ENCODE results near the gene FRAS1. TPM values are rescaled to one million over a fixed set of nuclear protein-coding genes. Genes with fewer than 3 reads are reported as not detected.

The FRAS1 gene
- total RNA-seq, 4 donors from 2014 or later: 3.4 to 11.7 (median 4.2) TPM

- 81 to 83% methylated on average over 3 to 5 of the region's 6 CpGs for WGBS, 2 donors (ENCODE audit: low coverage in 1 of 2)
- H3K4me3 ChIP-seq: no peak overlapping the region
- H3K27ac ChIP-seq: no peak overlapping the region
- H3K4me1 ChIP-seq: no peaks in the 10 kb centered on the region
- TF ChIP-seq CTCF (IDR thresholded peaks at IDR 0.05) (no peak), EP300 (IDR thresholded peaks at IDR 0.05) (no peak), POLR2AphosphoS5 (IDR thresholded peaks at IDR 0.05) (no peak), POLR2A (IDR thresholded peaks at IDR 0.05) (no peak)
- no peaks in the 10 kb centered on the region for H3K27me3 ChIP-seq
- H3K9me3 ChIP-seq: no peaks in the 10 kb centered on the region
- H3K36me3 ChIP-seq: no peaks in the 10 kb centered on the region
- no peak for ATAC-seq
These were observed 296.8 kb downstream of the FRAS1 start for GRCh38 chr4:78353921-78354320.

- Histone ChIP-seq H3K4me1 (no peaks in the 10 kb centered on the region), H3K9me3 (no peaks in the 10 kb centered on the region), H3K27ac (no peak overlapping the region), H3K27me3 (no peaks in the 10 kb centered on the region), H3K4me3 (no peak overlapping the region), H3K36me3 (no peaks in the 10 kb centered on the region)
- TF ChIP-seq EP300 (IDR thresholded peaks at IDR 0.05) (no peak), CTCF (IDR thresholded peaks at IDR 0.05) (no peak), POLR2AphosphoS5 (IDR thresholded peaks at IDR 0.05) (no peak), POLR2A (IDR thresholded peaks at IDR 0.05) (no peak)
- no peak for ATAC-seq
- WGBS, 2 donors (ENCODE audit: low coverage in 1 of 2): 57 to 58% methylated on average over 4 of the region's 4 CpGs
These were observed 297.7 kb downstream of the FRAS1 start for GRCh38 chr4:78354782-78355181.

- no peak for TF ChIP-seq POLR2AphosphoS5 (IDR thresholded peaks at IDR 0.05)
- no peaks in the 10 kb centered on the region for H3K4me1 ChIP-seq
- no peaks in the 10 kb centered on the region for H3K9me3 ChIP-seq
- 84 to 88% methylated on average over 3 of the region's 3 CpGs for WGBS, 2 donors (ENCODE audit: low coverage in 1 of 2)
- no peak for ATAC-seq
- no peak overlapping the region for H3K27ac ChIP-seq
- H3K27me3 ChIP-seq: no peaks in the 10 kb centered on the region
- no peaks in the 10 kb centered on the region for H3K36me3 ChIP-seq
- no peak overlapping the region for H3K4me3 ChIP-seq
These were observed 298.2 kb downstream of the FRAS1 start for GRCh38 chr4:78355306-78355705.

DNA sequence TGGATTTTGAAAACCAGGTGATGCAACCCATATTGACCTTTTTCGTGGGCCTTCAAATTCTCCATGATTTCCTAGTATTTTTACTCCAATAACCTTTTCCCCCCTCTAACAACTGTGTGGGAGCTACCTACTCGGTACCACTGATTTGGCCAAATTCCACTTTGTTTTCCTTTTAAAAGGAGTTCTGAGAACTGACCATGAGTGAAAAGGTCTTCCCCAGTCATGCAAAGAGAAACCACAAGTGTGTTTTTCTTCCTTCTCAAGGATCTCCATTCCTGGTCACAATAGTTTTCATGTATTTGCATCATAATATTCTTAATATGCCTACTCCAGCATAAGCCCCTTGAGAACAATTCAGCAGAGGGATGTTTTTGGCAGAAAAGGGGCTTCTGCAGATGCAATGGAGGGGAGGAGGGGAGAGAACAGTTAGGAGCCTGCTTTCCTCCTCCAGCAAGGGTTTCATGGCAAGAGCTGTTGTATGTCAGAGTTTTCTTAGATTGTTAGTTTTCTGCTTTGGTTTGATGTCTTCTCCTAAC, 299.2 kb downstream of the FRAS1 start:
- Histone ChIP-seq H3K27me3 (no peaks in the 10 kb centered on the region), H3K36me3 (no peaks in the 10 kb centered on the region), H3K27ac (no peak overlapping the region), H3K4me3 (no peak overlapping the region), H3K4me1 (no peaks in the 10 kb centered on the region), H3K9me3 (no peaks in the 10 kb centered on the region)
- no peak for TF ChIP-seq POLR2AphosphoS5 (IDR thresholded peaks at IDR 0.05)
- no peak for TF ChIP-seq CTCF (IDR thresholded peaks at IDR 0.05)
- TF ChIP-seq EP300 (IDR thresholded peaks at IDR 0.05): no peak
- TF ChIP-seq POLR2A (IDR thresholded peaks at IDR 0.05): no peak
- ATAC-seq: no peak
- 85 to 89% methylated on average over 1 to 2 of the region's 2 CpGs for WGBS, 2 donors (ENCODE audit: low coverage in 1 of 2)

DNA sequence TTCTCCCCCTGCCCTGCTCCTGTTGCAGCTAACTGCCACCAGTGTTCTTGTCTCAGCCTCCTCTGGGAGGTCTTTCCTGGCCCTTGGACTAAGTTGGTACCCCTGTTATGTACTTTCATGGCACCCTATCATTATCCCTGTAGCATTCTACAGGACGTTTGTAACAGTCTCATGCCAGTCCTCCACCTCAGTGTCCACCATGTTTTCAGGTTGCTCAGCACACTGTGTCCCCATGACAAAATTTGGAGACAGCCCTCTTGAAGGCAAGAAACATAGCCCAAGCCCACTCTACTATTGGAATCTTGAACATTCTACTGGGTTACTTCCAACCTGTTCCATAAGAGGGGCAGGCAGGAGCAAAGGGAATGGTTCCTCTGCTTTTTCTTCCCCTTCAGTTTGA, 300.0 kb downstream of the FRAS1 start:
- no peak overlapping the region for H3K27ac ChIP-seq
- ATAC-seq: no peak
- no peaks in the 10 kb centered on the region for H3K4me1 ChIP-seq
- H3K36me3 ChIP-seq: no peaks in the 10 kb centered on the region
- no peak overlapping the region for H3K4me3 ChIP-seq
- 100% methylated on average over 1 of the region's 1 CpG; no CpG with 5 or more reads in 1 of the 2 donors for WGBS, 2 donors (ENCODE audit: low coverage in 1 of 2)
- no peaks in the 10 kb centered on the region for H3K27me3 ChIP-seq
- H3K9me3 ChIP-seq: no peaks in the 10 kb centered on the region
- TF ChIP-seq CTCF (IDR thresholded peaks at IDR 0.05) (no peak), POLR2AphosphoS5 (IDR thresholded peaks at IDR 0.05) (no peak), POLR2A (IDR thresholded peaks at IDR 0.05) (no peak), EP300 (IDR thresholded peaks at IDR 0.05) (no peak)
